Glutamatergic neuron (in vitro differentiated cells): ENCODE results near the gene NRXN3. TPM values are rescaled to one million over a fixed set of nuclear protein-coding genes. Genes with fewer than 3 reads are reported as not detected.

ENCODE experiments used
- DNase-seq: peaks from one replicate; pipeline ENCODE4 v3.0.0; 2022
- H3K27ac Mint-ChIP-seq: one replicate; pipeline ENCODE4 v1.8.0; 2020; ENCODE audit warnings: mild to moderate bottlenecking, mixed read lengths, inconsistent platforms; ENCODE audit not compliant: unreplicated experiment
- H3K27me3 Mint-ChIP-seq: one replicate; pipeline ENCODE4 v1.8.0; 2020; ENCODE audit warnings: mild to moderate bottlenecking, moderate library complexity, mixed read lengths, inconsistent platforms; ENCODE audit not compliant: unreplicated experiment
- H3K36me3 Mint-ChIP-seq: one replicate; pipeline ENCODE4 v1.8.0; 2020; ENCODE audit warnings: mild to moderate bottlenecking, mixed read lengths, inconsistent platforms; ENCODE audit not compliant: unreplicated experiment
- H3K4me1 Mint-ChIP-seq: one replicate; pipeline ENCODE4 v1.8.0; 2020; ENCODE audit warnings: mild to moderate bottlenecking, low read depth, mixed read lengths, inconsistent platforms; ENCODE audit not compliant: unreplicated experiment
- H3K4me3 Mint-ChIP-seq: one replicate; pipeline ENCODE4 v1.8.0; 2020; ENCODE audit warnings: mild to moderate bottlenecking, mixed read lengths, inconsistent platforms; ENCODE audit not compliant: unreplicated experiment
- H3K9me3 Mint-ChIP-seq: one replicate; pipeline ENCODE4 v1.8.0; 2020; ENCODE audit warnings: mild to moderate bottlenecking, moderate library complexity, mixed read lengths, inconsistent platforms; ENCODE audit not compliant: unreplicated experiment
- total RNA-seq: library from RNA; stranded (reverse); fragmentation: NEBNext Ultra II Directional; extraction: Animal tissue kit (Norgen Biotek cat#: 25700); gene quantifications from one replicate; pipeline ENCODE4 v1.2.1, GENCODE V29; 2021; ENCODE audit not compliant: unreplicated experiment
- TF ChIP-seq, protein P1 (sequence below): fragments of 200-600 bp; sonication (generic); IDR thresholded peaks from one replicate; pipeline ENCODE4 v1.5.0; 2021; ENCODE audit not compliant: partially characterized antibody, unreplicated experiment

The NRXN3 gene
- total RNA-seq, 1 donor from 2014 or later = 1.2 TPM

DNA sequence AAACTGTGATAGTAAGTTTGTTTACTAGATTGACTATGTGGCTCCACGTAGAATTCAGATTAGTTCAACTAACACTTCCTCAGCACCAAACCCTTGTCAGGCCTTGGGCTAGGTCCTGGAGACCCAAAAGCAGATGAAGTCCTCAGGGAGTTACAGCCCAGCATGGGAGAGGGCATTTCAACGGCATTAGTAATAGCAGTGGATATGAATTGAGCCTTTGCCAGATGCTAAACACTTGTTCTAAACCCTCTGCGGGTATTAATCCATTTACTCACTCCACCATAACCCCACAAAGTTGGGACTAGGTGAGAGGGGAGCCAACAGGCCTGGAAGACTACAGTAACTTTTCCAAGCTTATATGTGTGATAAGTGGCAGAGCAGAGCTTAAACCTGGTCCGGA is 1326.5 kb downstream of the NRXN3 start:
- Mint-ChIP-seq H3K9me3 (no peaks in the 10 kb centered on the region), H3K4me1 (peaks cover 10% of the 10 kb centered on the region), H3K27ac (no peak overlapping the region), H3K4me3 (no peak overlapping the region), H3K36me3 (no peaks in the 10 kb centered on the region), H3K27me3 (no peaks in the 10 kb centered on the region)
- no peak for DNase-seq
- TF ChIP-seq, protein P1, sequence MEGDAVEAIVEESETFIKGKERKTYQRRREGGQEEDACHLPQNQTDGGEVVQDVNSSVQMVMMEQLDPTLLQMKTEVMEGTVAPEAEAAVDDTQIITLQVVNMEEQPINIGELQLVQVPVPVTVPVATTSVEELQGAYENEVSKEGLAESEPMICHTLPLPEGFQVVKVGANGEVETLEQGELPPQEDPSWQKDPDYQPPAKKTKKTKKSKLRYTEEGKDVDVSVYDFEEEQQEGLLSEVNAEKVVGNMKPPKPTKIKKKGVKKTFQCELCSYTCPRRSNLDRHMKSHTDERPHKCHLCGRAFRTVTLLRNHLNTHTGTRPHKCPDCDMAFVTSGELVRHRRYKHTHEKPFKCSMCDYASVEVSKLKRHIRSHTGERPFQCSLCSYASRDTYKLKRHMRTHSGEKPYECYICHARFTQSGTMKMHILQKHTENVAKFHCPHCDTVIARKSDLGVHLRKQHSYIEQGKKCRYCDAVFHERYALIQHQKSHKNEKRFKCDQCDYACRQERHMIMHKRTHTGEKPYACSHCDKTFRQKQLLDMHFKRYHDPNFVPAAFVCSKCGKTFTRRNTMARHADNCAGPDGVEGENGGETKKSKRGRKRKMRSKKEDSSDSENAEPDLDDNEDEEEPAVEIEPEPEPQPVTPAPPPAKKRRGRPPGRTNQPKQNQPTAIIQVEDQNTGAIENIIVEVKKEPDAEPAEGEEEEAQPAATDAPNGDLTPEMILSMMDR = no peak

DNA sequence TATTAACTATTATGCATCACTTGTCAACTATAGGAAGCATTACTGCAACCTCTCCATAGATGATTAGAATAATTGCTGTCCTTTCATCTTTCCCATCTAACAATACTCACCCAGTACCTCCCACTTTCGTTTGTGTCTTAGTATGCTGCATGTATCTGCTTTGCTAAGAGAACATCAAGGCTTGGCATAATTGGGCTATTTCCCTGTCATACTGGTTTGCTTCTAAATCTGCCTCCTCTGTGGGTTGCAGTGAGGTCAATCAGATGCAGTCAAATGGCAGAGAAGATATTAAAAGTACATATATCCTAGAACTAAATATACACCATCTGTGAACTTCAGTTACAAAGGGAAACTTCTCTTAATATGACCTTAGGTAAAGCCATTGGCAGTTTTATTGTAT is 1330.3 kb downstream of the NRXN3 start:
- Mint-ChIP-seq H3K27ac (no peak overlapping the region), H3K36me3 (no peaks in the 10 kb centered on the region), H3K4me3 (no peak overlapping the region), H3K4me1 (peaks cover 2% of the 10 kb centered on the region), H3K9me3 (peaks cover 2% of the 10 kb centered on the region), H3K27me3 (no peaks in the 10 kb centered on the region)
- TF ChIP-seq, protein P1 = no peak
- no peak for DNase-seq

DNA sequence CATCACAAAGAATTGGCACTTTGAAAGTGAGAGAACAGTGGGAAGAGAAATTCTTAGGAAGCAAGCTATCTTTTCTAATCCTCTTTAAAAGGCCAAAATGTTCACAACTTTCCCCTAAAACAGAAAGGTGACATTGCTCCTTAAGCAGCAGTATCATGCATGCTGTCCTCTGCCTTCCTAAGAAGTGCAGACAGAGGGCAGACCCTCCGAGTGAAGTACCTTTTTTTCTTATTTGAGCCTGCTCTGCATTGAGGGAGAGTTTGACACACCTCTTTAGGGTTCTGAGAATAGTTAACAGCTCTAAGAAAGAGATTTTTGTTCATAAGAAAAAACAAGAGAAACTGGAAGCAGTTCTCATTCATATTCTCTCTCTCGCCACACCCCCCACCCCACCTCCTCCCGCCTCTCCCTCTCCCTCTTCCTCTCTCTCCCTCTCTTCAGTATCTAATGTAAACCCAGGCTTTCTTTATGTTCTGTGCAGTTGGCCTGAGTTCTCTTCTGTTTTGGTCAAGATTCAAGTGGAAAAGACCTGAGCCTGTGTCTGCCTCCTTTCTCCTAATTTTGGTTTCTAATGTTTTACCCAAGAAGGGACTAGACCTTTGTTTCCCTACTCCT is 1332.1 kb downstream of the NRXN3 start:
- TF ChIP-seq, protein P1 = no peak
- Mint-ChIP-seq H3K27me3 (no peaks in the 10 kb centered on the region), H3K27ac (no peak overlapping the region), H3K36me3 (no peaks in the 10 kb centered on the region), H3K9me3 (peaks cover 2% of the 10 kb centered on the region), H3K4me3 (no peak overlapping the region), H3K4me1 (no peaks in the 10 kb centered on the region)
- DNase-seq = no peak

DNA sequence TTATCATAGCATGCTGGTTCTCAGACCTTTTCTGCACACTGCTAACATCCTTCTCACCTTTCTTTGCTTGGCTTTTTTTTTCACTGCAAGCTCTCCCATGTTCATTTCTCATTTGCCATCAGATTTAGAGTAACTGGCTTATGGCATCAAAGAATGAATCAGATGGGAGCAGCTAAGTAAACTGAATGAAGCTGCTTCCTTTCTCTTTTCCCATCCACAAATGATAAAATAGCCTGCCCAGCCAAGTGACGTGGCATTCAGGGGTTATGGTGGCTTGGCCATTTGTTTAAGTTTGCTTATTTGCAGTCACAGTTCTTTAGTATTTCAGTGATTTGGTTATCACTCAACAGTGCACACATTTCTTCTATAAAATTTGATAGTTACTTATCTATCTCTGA is 1332.6 kb downstream of the NRXN3 start:
- no peak for DNase-seq
- TF ChIP-seq, protein P1 = no peak
- H3K9me3 Mint-ChIP-seq = peaks cover 2% of the 10 kb centered on the region
- H3K36me3 Mint-ChIP-seq = no peaks in the 10 kb centered on the region
- H3K27ac Mint-ChIP-seq = no peak overlapping the region
- no peaks in the 10 kb centered on the region for H3K4me1 Mint-ChIP-seq
- no peak overlapping the region for H3K4me3 Mint-ChIP-seq
- H3K27me3 Mint-ChIP-seq = no peaks in the 10 kb centered on the region

DNA sequence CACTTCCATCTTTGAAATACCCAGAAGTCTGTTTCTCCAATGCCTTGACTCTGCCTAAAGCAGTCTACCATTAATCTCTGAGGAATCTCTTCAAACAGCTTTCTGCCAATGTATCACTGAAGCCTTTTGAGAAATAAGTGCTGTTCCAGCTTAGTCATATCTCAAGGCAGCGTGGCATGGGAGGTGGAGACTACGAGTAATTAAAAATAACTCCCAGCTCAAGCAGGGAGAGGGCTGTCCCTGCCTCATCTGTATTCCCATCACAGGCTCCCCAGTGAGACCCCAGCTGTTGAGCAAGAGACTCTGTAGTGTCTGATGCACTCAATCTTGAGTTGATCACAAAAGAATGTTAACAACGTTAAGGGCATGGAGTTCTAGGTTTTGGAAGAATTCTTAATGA is 1340.5 kb downstream of the NRXN3 start:
- no peaks in the 10 kb centered on the region for H3K9me3 Mint-ChIP-seq
- H3K27me3 Mint-ChIP-seq = peaks cover 2% of the 10 kb centered on the region
- TF ChIP-seq, protein P1 = no peak
- H3K4me1 Mint-ChIP-seq = peaks cover 15% of the 10 kb centered on the region
- no peak overlapping the region for H3K4me3 Mint-ChIP-seq
- no peaks in the 10 kb centered on the region for H3K36me3 Mint-ChIP-seq
- no peak overlapping the region for H3K27ac Mint-ChIP-seq
- no peak for DNase-seq
